Measurements from ENCODE around the gene CTNND2. TPM values are rescaled to one million over a fixed set of nuclear protein-coding genes. Genes with fewer than 3 reads are reported as not detected.
A peak's percentile ranks its signal among the peaks of the same experiment; 100 is the strongest.

CTNND2 gene
- total and polyA plus RNA-seq, 2 donors (not counting 1 experiment from before 2014, with no cell fraction given): not detected

GRCh38 chr5:11385901-11386293, 518.3 kb downstream of the CTNND2 start:
- no peaks in the 10 kb centered on the region for H4K20me1 ChIP-seq (ENCODE audit: control insufficient read depth, insufficient read depth, low read length, poor library complexity, severe bottlenecking)
- ATAC-seq (ENCODE audit: low read depth): no peak
- Mint-ChIP-seq H3K4me1 (peaks cover 7% of the 10 kb centered on the region), H3K9me3 (ENCODE audit: insufficient read depth) (no peaks in the 10 kb centered on the region), H3K4me3 (no peak overlapping the region), H3K27ac (no peak overlapping the region), H3K27me3 (peaks cover 32% of the 10 kb centered on the region)
- intact Hi-C loops (cut with micrococcal nuclease): no loop called here
- DNase-seq: no peak
- no peaks in the 10 kb centered on the region for H3K36me3 ChIP-seq (replicated peaks in 1 of 2; ENCODE audit: control extremely low read depth in 1 of 2, control insufficient read depth in 1 of 2, extremely low read depth in 1 of 2, insufficient read depth in 2 of 2, low read length in 1 of 2)
- H3K4me1 ChIP-seq (ENCODE audit: control insufficient read depth in 2 of 2, insufficient read depth in 2 of 2, low read length in 2 of 2): no peaks in the 10 kb centered on the region
- H3K9me3 ChIP-seq (ENCODE audit: control extremely low read depth in 1 of 3, control insufficient read depth in 2 of 3, insufficient read depth in 1 of 3, low read length in 2 of 3): peaks cover 0 to 3% (median 0%) of the 10 kb centered on the region in 3 donors
- no peak overlapping the region for H3K4me3 ChIP-seq (ENCODE audit: control extremely low read depth in 1 of 5, extremely low read depth in 1 of 5, insufficient read depth in 1 of 5, low read depth in 2 of 5, low read length in 4 of 5)
- ChIA-PET CTCF (no interaction called here), POLR2A (no interaction called here)
- 0% methylated on average over 1 of the region's 3 CpGs for WGBS (ENCODE audit: insufficient coverage)
- no peak overlapping the region for H2AFZ ChIP-seq (ENCODE audit: insufficient read depth, low read depth, low read length, poor library complexity, severe bottlenecking)
- H3K27me3 ChIP-seq (replicated peaks in 1 of 4; ENCODE audit: control extremely low read depth in 1 of 4, control insufficient read depth in 3 of 4, insufficient read depth in 4 of 4, low read length in 3 of 4): peaks cover 0 to 25% (median 10%) of the 10 kb centered on the region in 4 experiments
- no peak overlapping the region for H3K4me2 ChIP-seq (replicated peaks; ENCODE audit: low read depth, low read length, poor library complexity, severe bottlenecking)
- H3K27ac ChIP-seq (ENCODE audit: low read length in 2 of 2): no peak overlapping the region
- H3K79me2 ChIP-seq (ENCODE audit: control insufficient read depth, insufficient read depth, low read length): no peaks in the 10 kb centered on the region
- no peak for TF ChIP-seq EZH2 (IDR thresholded peaks at IDR 0.05; ENCODE audit: borderline replicate concordance, insufficient read depth, low read depth, low read length, poor library complexity, severe bottlenecking)
- TF ChIP-seq CTCF (IDR thresholded peaks at IDR 0.05): no peak
- H3K9ac ChIP-seq (ENCODE audit: low read length): no peak overlapping the region

- POLR2A ChIA-PET: no interaction called here
- intact Hi-C loops (cut with micrococcal nuclease): no loop called here
- H3K4me2 ChIP-seq (replicated peaks; ENCODE audit: low read depth, low read length, poor library complexity, severe bottlenecking): no peak overlapping the region
- Mint-ChIP-seq H3K4me1 (peaks cover 7% of the 10 kb centered on the region), H3K27ac (no peak overlapping the region), H3K9me3 (ENCODE audit: insufficient read depth) (no peaks in the 10 kb centered on the region), H3K27me3 (peaks cover 32% of the 10 kb centered on the region), H3K4me3 (peak overlapping the region; percentile 23)
- H3K4me3 ChIP-seq (ENCODE audit: control extremely low read depth in 1 of 5, extremely low read depth in 1 of 5, insufficient read depth in 1 of 5, low read depth in 2 of 5, low read length in 4 of 5): no peak overlapping the region
- no peak for DNase-seq
- peaks cover 0 to 25% (median 10%) of the 10 kb centered on the region in 4 experiments for H3K27me3 ChIP-seq (replicated peaks in 1 of 4; ENCODE audit: control extremely low read depth in 1 of 4, control insufficient read depth in 3 of 4, insufficient read depth in 4 of 4, low read length in 3 of 4)
- H3K9me3 ChIP-seq (ENCODE audit: control extremely low read depth in 1 of 3, control insufficient read depth in 2 of 3, insufficient read depth in 1 of 3, low read length in 2 of 3): peaks cover 0 to under 1% (median 0%) of the 10 kb centered on the region in 3 donors
- H3K79me2 ChIP-seq (ENCODE audit: control insufficient read depth, insufficient read depth, low read length): no peaks in the 10 kb centered on the region
- CTCF ChIA-PET: no interaction called here
- H4K20me1 ChIP-seq (ENCODE audit: control insufficient read depth, insufficient read depth, low read length, poor library complexity, severe bottlenecking): no peaks in the 10 kb centered on the region
- H3K27ac ChIP-seq (ENCODE audit: low read length in 2 of 2): no peak overlapping the region
- no peaks in the 10 kb centered on the region for H3K36me3 ChIP-seq (replicated peaks in 1 of 2; ENCODE audit: control extremely low read depth in 1 of 2, control insufficient read depth in 1 of 2, extremely low read depth in 1 of 2, insufficient read depth in 2 of 2, low read length in 1 of 2)
- no peak for TF ChIP-seq CTCF (IDR thresholded peaks at IDR 0.05)
- no peak for TF ChIP-seq EZH2 (IDR thresholded peaks at IDR 0.05; ENCODE audit: borderline replicate concordance, insufficient read depth, low read depth, low read length, poor library complexity, severe bottlenecking)
- H3K9ac ChIP-seq (ENCODE audit: low read length): no peak overlapping the region
- WGBS (ENCODE audit: insufficient coverage): 2% methylated on average over 24 of the region's 33 CpGs
- H3K4me1 ChIP-seq (ENCODE audit: control insufficient read depth in 2 of 2, insufficient read depth in 2 of 2, low read length in 2 of 2): no peaks in the 10 kb centered on the region
- no peak for ATAC-seq (ENCODE audit: low read depth)
- no peak overlapping the region for H2AFZ ChIP-seq (ENCODE audit: insufficient read depth, low read depth, low read length, poor library complexity, severe bottlenecking)
These were observed 518.9 kb downstream of the CTNND2 start for GRCh38 chr5:11385251-11385900.
